GM19395 (cell line): ENCODE measurements around the gene MADD.
A peak's percentile ranks its signal among the peaks of the same experiment; 100 is the strongest.

Source experiments
- ATAC-seq: cut with Tn5 transposase; IDR thresholded peaks from one replicate; pipeline ENCODE4 v1.9.1; 2021; ENCODE audit warnings: mild to moderate bottlenecking, moderate library complexity; ENCODE audit not compliant: unreplicated experiment

The MADD gene

GRCh38 chr11:47249378-47249715 lies 20.6 kb upstream of the MADD start:
- ATAC-seq: no peak

- ATAC-seq: no peak
These were observed 18.2 kb upstream of the MADD start for GRCh38 chr11:47251751-47252150.

GRCh38 chr11:47253660-47254059 lies 16.3 kb upstream of the MADD start:
- ATAC-seq: no peak

GRCh38 chr11:47254386-47254785 lies 15.5 kb upstream of the MADD start:
- no peak for ATAC-seq

- ATAC-seq: no peak
These were observed 13.6 kb upstream of the MADD start for GRCh38 chr11:47256374-47256773.

- ATAC-seq: no peak
These were observed 12.8 kb upstream of the MADD start for GRCh38 chr11:47257177-47257516.

GRCh38 chr11:47257517-47258316 lies 12.2 kb upstream of the MADD start, which contains the start of gene NR1H3:
Gene NR1H3 (plus strand): TSS chr11:47257996. CDS start chr11:47259217, 1,221 bp downstream.
- ATAC-seq: no peak

GRCh38 chr11:47258317-47258902 lies 11.5 kb upstream of the MADD start:
- ATAC-seq: no peak

- no peak for ATAC-seq
These were observed 10.5 kb upstream of the MADD start for GRCh38 chr11:47259232-47259977.

GRCh38 chr11:47260366-47260765 lies 9.6 kb upstream of the MADD start:
- ATAC-seq: no peak

- no peak for ATAC-seq
These were observed 8.6 kb upstream of the MADD start for GRCh38 chr11:47261291-47261800.

GRCh38 chr11:47264119-47264518 lies 5.8 kb upstream of the MADD start:
- no peak for ATAC-seq

GRCh38 chr11:47264521-47264920 lies 5.4 kb upstream of the MADD start:
- no peak for ATAC-seq

- no peak for ATAC-seq
These were observed 2.1 kb upstream of the MADD start for GRCh38 chr11:47267876-47268275.

- no peak for ATAC-seq
These were observed 1.4 kb upstream of the MADD start for GRCh38 chr11:47268448-47269001.

GRCh38 chr11:47269002-47269828 lies 718 bp upstream of the MADD start:
- peak; percentile 54 for ATAC-seq

- no peak for ATAC-seq
These were observed 668 bp downstream of the MADD start for GRCh38 chr11:47270331-47271271.

GRCh38 chr11:47271328-47271727 lies 1.4 kb downstream of the MADD start:
- no peak for ATAC-seq

GRCh38 chr11:47271961-47272661 lies 2.2 kb downstream of the MADD start:
- ATAC-seq: no peak
